ENCODE measurements around the gene TRIM49.
"Not testable (repeated sequence)": the region's sequence is repeated elsewhere in the genome, so short reads cannot be mapped to it uniquely, and the experiment has no call there.

TRIM49 gene, protein sequence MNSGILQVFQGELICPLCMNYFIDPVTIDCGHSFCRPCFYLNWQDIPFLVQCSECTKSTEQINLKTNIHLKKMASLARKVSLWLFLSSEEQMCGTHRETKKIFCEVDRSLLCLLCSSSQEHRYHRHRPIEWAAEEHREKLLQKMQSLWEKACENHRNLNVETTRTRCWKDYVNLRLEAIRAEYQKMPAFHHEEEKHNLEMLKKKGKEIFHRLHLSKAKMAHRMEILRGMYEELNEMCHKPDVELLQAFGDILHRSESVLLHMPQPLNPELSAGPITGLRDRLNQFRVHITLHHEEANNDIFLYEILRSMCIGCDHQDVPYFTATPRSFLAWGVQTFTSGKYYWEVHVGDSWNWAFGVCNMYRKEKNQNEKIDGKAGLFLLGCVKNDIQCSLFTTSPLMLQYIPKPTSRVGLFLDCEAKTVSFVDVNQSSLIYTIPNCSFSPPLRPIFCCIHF

DNA sequence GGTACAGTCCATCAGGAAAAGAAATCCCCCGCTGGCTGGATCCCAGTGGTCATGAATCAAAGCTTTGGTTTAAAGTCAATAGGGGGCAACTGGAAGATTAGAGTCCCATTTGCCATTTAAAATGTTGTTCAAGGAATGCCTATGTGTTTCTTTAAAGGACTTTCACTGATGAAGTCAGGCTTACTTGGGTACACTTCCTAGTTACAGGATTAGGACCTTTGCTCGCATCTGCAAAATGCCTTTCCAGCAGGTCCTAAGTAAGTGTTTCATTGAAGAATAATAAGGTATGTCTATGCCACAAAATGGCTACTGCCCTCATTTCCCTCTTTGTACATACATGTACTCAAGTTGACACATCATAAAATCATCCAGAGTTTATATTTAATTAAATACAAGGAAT is at the start of gene TRIM49:
TRIM49 (minus strand) TSS at position 101 of the 400 bp plus-strand sequence. CDS start 4,106 bp downstream, outside the sequence.
- not testable (repeated sequence) for DNase-seq (ENCODE audit: insufficient read length, low spot score); FAIRE-seq

DNA sequence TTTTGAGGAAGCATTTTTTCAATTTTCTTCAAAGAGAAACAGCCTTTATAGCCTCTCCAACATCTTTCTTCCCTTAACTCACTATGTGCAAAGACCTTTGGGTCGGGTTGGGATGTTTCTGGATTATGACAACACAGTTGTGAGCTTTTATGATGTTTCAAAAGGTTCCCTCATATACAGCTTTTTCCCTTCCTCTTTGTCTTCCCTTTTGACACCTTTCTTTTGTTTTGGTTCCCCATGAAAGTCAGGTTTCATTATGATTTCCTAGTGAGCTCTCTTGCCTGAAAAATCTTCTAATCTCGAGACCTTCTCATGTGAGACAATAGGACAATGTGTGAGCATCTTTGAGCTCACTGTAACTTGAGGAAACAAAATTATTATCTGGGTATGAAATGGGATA is 18.3 kb upstream of the TRIM49 start:
- not testable (repeated sequence) for FAIRE-seq; DNase-seq (ENCODE audit: insufficient read length, low spot score)

DNA sequence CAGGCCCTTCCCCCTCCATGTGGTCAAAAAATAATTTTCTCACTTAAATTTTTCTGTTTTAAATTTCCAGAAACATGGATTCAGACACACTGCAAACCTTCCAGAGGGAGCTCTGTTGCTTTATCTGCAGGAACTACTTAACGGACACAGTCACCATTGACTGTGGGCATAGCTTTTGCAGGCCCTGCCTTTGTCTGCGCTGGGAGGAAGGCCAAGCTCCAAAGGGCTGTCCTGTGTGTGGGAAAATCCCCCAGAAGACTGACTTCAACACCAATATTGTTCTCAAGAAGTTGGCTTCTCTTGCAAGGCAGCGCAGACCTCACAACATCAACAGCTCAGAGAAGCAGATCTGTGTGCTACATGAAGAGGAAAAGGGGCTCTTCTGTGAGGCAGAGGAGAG is 11.6 kb upstream of the TRIM49 start:
- DNase-seq (ENCODE audit: insufficient read length, low spot score); FAIRE-seq: not testable (repeated sequence)

DNA sequence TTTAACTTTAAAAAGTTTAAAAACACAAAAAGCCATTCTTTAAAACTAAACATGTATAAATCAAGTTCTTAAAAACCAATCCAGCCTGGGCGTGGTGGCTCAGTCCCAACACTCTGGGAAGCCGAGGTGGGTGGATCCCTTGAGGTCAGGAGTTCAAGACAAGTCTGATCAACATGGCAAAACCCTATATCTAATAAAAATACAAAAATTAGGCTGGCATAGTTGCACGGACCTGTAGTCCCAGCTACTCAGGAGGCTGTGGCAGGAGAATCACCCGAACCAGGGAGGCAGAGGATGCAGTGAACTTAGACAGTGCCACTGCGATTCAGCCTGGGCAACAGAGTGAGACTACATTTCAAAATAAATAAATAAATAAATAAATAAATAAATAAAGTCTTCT is 5.2 kb upstream of the TRIM49 start:
- not testable (repeated sequence) for FAIRE-seq

DNA sequence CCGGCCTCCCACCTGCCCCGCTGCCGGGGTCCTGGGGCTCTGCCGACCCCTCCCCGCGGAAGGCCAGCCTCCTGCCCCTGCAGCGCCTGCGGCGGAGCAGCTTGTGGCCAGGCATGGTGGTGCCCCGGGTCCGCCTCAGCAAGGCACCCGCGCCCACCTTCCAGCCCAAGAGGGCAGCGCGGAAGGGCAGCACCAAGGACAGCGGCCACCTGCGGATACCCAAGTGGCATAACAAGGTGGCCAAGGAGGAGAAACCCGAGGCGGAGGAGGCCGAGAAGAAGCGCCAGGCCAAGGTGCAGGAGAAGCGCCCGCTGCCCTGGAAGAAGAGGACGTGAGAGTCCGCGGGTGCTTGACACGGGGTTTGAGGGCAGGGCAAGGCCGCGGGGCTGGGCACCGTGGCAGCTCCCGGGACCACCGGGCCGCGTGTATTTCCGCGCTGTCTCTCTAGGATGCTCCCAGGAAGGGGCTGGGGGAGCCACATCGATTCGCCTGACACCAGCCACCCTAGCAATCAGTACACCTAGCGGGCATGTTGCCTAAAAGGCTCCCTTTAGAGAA is 20.8 kb downstream of the TRIM49 start:
- not testable (repeated sequence) for DNase-seq (ENCODE audit: insufficient read length, low spot score); FAIRE-seq

More for the DNA sequence above, 5.2 kb upstream of the TRIM49 start:
- DNase-seq (ENCODE audit: insufficient read length, low spot score) = not testable (repeated sequence)

DNA sequence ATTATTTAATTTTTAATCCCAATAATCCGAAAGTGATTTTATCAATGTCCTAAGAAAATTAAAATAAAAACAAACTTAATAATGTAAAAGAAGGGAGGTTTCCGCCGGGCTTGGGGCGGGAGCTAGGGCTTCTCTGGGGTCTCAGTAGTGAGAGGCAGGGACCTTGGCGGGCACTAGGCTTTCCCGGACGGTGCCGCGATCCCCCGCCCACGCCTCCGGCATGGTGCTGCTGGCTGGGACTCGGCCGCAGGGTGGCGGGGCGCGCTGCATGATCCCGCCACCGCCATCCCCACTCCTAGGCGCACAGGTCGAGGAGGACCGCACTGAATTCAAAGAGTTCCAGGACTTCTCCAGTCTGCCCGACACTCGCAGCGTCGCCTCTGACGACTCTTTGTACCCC is 22.6 kb downstream of the TRIM49 start:
- not testable (repeated sequence) for FAIRE-seq; DNase-seq (ENCODE audit: insufficient read length, low spot score)

DNA sequence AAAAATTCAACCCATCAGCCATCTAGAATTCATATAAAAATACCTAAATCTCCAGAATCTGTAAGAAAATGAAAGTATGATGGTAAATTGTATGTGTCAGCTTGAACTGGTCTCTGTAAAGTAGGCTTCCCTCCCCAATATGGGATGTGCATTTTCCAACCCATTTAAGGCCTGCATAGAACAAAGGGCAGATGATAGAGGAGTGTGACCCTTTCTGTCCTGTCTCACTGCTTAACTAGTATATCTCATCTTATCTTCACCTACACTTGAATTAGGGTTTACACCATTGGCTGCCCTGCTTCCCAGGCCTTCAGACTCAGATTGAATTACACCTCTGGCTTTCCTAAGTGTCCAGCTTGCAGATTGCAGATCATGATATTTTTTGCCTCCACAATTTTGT is 57.6 kb downstream of the TRIM49 start:
- FAIRE-seq; DNase-seq (ENCODE audit: insufficient read length, low spot score): not testable (repeated sequence)

All from H54 (cell line).